GM12872 (cell line): ENCODE data around the gene CCS.

Source experiments
- TF ChIP-seq, protein P1 (sequence below): IDR thresholded peaks from 3 replicates; pipeline ENCODE4 v1.5.1; 2011; ENCODE audit warnings: low read depth, mild to moderate bottlenecking, low read length, moderate library complexity; ENCODE audit not compliant: insufficient read depth

CCS gene

DNA sequence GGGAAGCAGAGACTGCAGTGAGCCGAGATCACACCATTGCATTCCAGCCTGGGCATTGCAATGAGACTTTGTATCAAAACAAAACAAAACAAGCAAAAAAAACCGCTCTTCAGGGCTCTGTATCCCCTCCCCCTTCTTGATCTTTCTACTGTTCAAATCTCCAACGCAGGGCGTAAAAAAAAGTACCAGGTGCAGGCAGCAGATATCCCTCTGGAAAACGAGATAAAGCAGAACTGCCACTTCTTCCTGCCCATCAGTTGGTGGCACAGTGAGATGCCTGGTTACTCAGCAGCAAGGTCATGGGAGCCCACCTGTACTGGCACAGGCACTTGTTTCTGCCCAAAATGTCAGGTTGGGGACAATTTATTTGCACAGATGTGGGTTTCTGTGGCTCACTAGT lies 11.2 kb downstream of the CCS start:
- TF ChIP-seq, protein P1, sequence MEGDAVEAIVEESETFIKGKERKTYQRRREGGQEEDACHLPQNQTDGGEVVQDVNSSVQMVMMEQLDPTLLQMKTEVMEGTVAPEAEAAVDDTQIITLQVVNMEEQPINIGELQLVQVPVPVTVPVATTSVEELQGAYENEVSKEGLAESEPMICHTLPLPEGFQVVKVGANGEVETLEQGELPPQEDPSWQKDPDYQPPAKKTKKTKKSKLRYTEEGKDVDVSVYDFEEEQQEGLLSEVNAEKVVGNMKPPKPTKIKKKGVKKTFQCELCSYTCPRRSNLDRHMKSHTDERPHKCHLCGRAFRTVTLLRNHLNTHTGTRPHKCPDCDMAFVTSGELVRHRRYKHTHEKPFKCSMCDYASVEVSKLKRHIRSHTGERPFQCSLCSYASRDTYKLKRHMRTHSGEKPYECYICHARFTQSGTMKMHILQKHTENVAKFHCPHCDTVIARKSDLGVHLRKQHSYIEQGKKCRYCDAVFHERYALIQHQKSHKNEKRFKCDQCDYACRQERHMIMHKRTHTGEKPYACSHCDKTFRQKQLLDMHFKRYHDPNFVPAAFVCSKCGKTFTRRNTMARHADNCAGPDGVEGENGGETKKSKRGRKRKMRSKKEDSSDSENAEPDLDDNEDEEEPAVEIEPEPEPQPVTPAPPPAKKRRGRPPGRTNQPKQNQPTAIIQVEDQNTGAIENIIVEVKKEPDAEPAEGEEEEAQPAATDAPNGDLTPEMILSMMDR = no peak

- TF ChIP-seq, protein P1 = no peak
Observed at GRCh38 chr11:66607126-66607834, 14.3 kb downstream of the CCS start.

- TF ChIP-seq, protein P1 = no peak
Observed at GRCh38 chr11:66609721-66610617, 17.0 kb downstream of the CCS start.

DNA sequence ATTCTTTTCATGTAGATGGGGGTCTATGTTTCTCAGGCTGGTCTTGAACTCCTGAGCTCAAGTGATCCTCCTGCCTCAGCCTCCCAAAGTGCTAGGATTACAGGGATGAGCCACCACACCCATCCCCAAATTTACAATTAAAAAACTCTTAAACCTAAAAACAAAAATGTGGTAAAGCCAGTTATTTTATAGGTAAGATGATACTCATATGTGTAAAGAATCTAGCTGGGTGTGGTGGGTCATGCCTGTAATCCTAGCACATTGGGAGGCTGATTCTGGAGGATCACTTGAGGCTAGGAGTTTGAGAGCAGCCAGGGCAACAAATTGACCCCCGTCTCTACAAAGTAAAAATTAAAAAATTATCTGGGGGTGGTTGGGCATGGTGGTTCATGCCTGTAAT lies 19.5 kb downstream of the CCS start:
- TF ChIP-seq, protein P1 = no peak

- TF ChIP-seq, protein P1 = no peak
Observed at GRCh38 chr11:66614073-66614472, 21.1 kb downstream of the CCS start.

DNA sequence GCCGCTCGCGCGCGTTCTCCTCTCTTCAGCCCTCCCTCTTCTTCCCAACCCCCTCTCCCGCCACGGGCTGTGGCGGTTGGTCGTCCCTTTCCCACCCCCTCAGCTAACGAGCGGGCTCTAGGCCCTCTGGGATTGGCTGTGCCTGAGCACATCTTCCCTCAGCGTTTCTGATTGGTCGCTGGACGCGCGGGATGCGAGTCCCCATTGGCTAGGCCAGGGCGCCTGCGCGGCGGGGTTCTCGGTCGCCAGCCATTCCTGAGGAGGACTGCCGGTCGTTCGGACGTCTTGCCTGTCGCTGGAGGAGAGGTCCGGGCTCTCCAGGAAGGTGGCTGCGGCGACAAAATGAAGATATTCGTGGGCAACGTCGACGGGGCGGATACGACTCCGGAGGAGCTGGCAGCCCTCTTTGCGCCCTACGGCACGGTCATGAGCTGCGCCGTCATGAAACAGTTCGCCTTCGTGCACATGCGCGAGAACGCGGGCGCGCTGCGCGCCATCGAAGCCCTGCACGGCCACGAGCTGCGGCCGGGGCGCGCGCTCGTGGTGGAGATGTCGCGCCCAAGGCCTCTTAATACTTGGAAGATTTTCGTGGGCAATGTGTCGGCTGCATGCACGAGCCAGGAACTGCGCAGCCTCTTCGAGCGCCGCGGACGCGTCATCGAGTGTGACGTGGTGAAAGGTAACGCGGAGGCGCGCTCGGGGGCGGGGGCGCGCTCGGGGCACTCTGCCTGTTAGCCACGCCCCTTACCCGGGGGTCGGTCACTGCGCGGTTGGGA lies 23.6 kb downstream of the CCS start, which contains the start of gene RBM14:
Gene RBM14 (plus strand): TSS at position 252 of the 776 bp plus-strand sequence. CDS start 91 bp downstream, at position 343.
- TF ChIP-seq, protein P1 = no peak
